Activated naive CD4-positive, alpha-beta T cell treated with anti-CD3 and anti-CD28 coated beads, Interleukin-2, amount 50 U/mL, for 24 hours (primary cell): ENCODE data around the gene POLR2I.
"Not testable (repeated sequence)": the region's sequence is repeated elsewhere in the genome, so short reads cannot be mapped to it uniquely, and the experiment has no call there.

Source experiments
- H3K27ac Mint-ChIP-seq: one replicate; pipeline ENCODE4 v1.8.0; 2021; ENCODE audit warnings: mild to moderate bottlenecking, mixed read lengths
- H3K27me3 Mint-ChIP-seq: one replicate; pipeline ENCODE4 v1.8.0; 2021; ENCODE audit warnings: mixed read lengths
- H3K36me3 Mint-ChIP-seq: one replicate; pipeline ENCODE4 v1.8.0; 2021; ENCODE audit warnings: mixed read lengths
- H3K4me1 Mint-ChIP-seq: one replicate; pipeline ENCODE4 v1.8.0; 2021; ENCODE audit warnings: mixed read lengths
- H3K4me3 Mint-ChIP-seq: one replicate; pipeline ENCODE4 v1.8.0; 2021; ENCODE audit warnings: mild to moderate bottlenecking, mixed read lengths
- H3K9me3 Mint-ChIP-seq: one replicate; pipeline ENCODE4 v1.8.0; 2021; ENCODE audit warnings: mixed read lengths

The POLR2I gene

DNA sequence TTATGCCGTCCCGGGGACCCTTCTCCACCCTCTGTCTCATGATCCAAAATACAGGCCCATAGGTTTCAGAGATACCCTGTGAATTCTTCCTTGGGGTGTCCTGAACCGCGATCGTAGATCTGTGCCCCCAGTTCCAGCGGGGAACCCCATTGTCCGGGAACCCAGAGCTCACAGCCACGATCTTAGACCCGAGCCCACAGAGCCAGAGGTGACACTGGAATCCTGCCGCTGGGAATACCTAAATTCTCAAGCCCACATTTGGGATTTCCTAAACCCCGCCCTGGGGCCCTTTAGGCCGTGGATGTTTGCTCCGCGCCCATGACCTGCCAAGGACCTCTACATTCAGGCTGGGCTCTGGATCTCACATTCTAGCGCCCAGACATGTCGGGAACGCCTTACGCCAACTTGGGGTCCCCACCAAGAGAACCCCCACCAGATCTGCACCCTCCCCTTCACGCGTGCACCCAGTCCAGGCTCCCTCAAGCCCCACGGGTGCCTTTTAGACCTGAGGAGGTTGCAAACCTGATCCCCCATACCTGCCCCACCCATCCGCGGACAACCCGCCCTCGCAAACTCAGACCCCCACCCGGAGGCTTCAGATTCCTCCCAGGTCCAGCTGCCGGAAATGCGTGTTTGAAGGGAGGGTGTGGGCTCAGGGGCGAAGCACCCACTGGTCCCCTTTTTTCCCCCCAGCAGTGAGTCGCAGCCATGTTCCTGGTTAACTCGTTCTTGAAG, 25.8 kb upstream of the POLR2I start:
- peak overlapping the region; percentile 87 for H3K4me3 Mint-ChIP-seq
- H3K4me1 Mint-ChIP-seq = peaks cover 17% of the 10 kb centered on the region
- H3K27me3 Mint-ChIP-seq = no peaks in the 10 kb centered on the region
- peaks cover 8% of the 10 kb centered on the region for H3K36me3 Mint-ChIP-seq
- H3K27ac Mint-ChIP-seq = peak overlapping the region; percentile 95
- H3K9me3 Mint-ChIP-seq = no peaks in the 10 kb centered on the region

DNA sequence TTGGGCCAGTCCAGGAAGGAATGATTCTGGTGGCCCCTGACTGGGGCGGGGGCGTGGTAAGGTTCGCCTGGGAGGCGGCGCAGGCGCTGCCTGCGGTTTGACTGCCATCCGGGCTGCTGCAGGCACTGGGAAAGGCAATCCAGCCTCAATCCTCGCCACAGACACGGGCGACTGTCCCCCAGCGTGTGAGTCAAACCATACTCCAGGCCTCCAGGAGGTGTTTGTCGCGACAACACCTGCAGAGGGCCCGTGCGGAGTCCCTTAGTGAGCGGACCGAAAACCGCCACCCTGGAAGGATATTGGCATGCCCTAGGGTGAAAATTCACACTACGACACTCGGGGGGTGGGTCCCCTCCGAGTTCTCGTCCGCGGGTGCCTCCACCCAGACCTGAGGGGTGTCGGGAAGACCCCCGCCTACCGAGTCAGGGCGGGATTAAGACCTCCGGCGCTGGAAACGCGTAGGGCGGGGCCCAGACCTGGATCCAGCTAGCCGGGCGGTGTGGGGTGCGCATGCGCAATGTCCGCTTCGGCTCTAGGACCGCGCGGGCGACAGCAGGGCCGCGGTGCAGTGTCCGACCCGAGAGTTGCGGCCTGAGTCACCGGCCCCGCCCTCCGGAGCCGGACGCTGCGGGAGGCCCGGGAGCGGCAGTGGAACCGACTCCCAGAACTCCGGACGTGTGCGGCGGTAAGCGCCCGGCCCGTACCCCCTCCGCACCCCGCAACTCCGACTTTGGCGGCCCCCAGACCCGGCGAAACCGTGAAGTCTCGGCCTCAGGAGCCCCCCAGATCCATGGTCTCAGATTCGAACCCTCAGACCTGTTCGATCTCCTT, 25.0 kb upstream of the POLR2I start, which contains the start of gene CAPNS1:
Gene CAPNS1 (plus strand): TSS at position 594 of the 831 bp plus-strand sequence. CDS start 946 bp downstream, outside the sequence.
- no peaks in the 10 kb centered on the region for H3K27me3 Mint-ChIP-seq
- peaks cover 17% of the 10 kb centered on the region for H3K4me1 Mint-ChIP-seq
- H3K27ac Mint-ChIP-seq = peak within 1 kb of the TSS; percentile 95
- peaks cover 8% of the 10 kb centered on the region for H3K36me3 Mint-ChIP-seq
- H3K9me3 Mint-ChIP-seq = no peaks in the 10 kb centered on the region
- peak within 1 kb of the TSS; percentile 87 for H3K4me3 Mint-ChIP-seq

DNA sequence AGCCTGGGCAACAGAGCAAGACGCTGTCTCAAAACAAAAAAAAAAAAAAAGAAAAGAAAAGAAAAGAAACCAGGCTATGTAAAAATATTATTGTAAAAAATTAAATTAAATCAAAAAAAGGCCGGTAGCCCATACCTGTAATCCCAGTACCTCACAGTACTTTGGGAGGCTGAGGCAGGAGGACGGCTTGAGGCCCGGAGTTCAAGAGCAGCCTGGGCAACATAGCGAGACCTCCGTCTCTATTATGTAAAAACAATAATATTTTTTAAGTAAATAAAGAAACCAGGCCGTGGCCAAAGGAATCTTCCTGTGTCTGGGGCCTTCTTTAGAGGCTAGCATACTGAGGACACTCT, 24.4 kb upstream of the POLR2I start:
- H3K27ac Mint-ChIP-seq = no peak overlapping the region
- no peaks in the 10 kb centered on the region for H3K9me3 Mint-ChIP-seq
- H3K27me3 Mint-ChIP-seq = no peaks in the 10 kb centered on the region

DNA sequence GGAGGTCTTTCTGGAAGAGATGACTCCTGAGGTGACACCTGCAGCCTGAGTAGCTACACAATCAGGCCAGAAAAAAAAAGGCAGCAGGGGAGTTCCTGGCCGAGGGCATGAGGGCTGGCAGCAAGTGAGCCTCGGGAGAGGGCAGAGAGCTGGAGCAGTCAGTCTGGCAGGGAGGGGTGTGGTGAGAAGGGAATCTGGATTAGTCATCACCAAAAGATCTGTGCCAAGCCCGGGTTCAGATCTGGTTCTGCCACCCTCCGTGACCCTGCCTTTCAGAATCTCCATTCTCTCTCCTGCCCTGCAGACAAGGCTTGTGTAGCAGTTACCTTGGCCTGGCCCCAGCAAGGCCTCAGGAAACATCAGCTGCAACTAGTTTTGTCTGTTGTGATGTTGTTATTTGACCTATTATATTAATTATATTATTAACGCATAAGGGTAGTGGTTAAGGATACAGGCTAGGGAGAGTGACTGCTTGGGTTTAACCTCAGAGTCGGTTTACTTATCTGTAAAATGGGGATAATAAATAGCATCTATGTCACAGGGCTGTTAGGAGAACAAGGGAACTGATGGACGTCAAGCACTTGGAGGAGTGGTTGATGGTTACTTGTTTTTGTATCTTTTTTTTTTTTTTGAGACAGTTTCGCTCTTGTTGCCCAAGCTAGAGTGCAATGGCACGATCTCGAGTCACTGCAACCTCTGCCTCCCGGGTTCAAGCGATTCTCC, 22.4 kb upstream of the POLR2I start:
- Mint-ChIP-seq H3K4me3 (no peak overlapping the region), H3K9me3 (no peaks in the 10 kb centered on the region), H3K27ac (peak overlapping the region; percentile 84), H3K36me3 (peaks cover 4% of the 10 kb centered on the region), H3K27me3 (no peaks in the 10 kb centered on the region), H3K4me1 (peaks cover 21% of the 10 kb centered on the region)

More for the DNA sequence above, 24.4 kb upstream of the POLR2I start:
- Mint-ChIP-seq H3K4me1 (peaks cover 17% of the 10 kb centered on the region), H3K36me3 (peaks cover 8% of the 10 kb centered on the region), H3K4me3 (peak overlapping the region; percentile 87)

DNA sequence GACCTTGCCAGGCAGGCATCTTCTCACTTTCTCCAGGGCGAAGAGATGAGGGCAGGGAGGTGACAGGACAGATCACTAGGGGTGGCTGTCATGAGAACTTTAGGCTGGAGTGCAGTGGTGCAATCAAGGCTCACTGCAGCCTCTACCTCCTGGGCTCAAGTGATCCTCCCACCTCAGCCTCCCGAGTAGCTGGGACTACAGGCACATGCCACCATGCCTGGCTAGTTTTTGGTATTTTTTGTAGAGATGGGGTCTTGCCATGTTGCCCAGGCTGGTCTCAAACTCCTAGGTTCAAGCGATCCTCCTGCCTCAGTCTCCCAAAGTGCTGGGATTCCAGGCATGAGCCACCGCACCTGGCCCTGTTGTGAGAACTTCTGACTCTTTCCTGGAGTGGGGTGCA, 20.2 kb upstream of the POLR2I start:
- H3K36me3 Mint-ChIP-seq, H3K9me3 Mint-ChIP-seq, H3K27me3 Mint-ChIP-seq, H3K4me3 Mint-ChIP-seq, H3K27ac Mint-ChIP-seq: not testable (repeated sequence)
- peaks cover 16% of the 10 kb centered on the region for H3K4me1 Mint-ChIP-seq

DNA sequence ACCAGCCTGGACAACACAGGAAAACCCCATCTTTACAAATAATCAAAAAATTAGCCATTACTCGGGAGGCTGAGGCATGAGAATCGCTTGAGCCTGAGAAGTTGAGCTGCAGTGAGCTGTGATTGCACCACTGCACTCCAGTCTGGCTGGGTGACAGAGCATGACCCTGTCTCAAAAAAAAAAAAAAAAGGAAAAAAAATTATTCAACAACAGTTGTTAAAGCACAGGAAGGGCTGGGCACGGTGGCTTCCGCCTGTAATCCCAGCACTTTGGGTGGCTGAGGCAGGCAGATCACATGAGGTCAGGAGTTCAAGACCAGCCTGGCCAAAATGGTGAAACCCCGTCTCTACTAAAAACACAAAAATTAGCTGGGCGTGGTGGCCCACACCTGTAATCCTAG, 16.5 kb upstream of the POLR2I start:
- not testable (repeated sequence) for H3K9me3 Mint-ChIP-seq, H3K4me3 Mint-ChIP-seq, H3K27me3 Mint-ChIP-seq, H3K27ac Mint-ChIP-seq, H3K36me3 Mint-ChIP-seq
- peaks cover 26% of the 10 kb centered on the region for H3K4me1 Mint-ChIP-seq

DNA sequence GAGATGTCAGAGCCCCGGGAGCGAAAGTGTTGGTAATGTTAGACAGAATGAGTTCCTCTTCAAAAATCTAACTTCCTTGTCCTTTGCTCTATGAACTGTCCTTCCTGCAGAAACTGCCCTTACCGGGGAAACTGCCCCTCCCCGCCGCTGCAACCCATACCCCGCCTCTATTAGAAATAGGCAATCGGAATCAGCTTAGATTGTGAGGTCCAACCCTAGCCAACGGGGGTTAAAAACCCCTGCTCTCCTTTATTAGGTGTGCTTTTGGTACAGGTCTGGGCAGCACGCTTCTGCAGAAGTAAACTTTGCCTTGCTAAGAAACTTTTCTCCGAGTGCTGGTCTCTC, 13.7 kb upstream of the POLR2I start:
- Mint-ChIP-seq H3K4me3 (peak overlapping the region; percentile 91), H3K4me1 (peaks cover 29% of the 10 kb centered on the region), H3K9me3 (no peaks in the 10 kb centered on the region), H3K27ac (peak overlapping the region; percentile 99), H3K36me3 (peaks cover 4% of the 10 kb centered on the region), H3K27me3 (no peaks in the 10 kb centered on the region)

DNA sequence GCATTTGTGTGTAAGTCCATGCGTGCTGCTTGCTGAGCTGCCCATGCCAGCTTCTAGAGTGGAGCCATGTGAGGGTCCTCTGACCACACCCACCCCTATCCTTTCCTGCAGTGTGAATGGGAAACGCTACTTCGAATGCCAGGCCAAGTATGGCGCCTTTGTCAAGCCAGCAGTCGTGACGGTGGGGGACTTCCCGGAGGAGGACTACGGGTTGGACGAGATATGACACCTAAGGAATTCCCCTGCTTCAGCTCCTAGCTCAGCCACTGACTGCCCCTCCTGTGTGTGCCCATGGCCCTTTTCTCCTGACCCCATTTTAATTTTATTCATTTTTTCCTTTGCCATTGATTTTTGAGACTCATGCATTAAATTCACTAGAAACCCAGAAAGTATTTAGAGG, 10.9 kb upstream of the POLR2I start:
- peak overlapping the region; percentile 51 for H3K27ac Mint-ChIP-seq
- no peaks in the 10 kb centered on the region for H3K9me3 Mint-ChIP-seq
- H3K4me3 Mint-ChIP-seq = no peak overlapping the region
- H3K4me1 Mint-ChIP-seq = peaks cover 15% of the 10 kb centered on the region
- no peaks in the 10 kb centered on the region for H3K27me3 Mint-ChIP-seq
- peaks cover 7% of the 10 kb centered on the region for H3K36me3 Mint-ChIP-seq

DNA sequence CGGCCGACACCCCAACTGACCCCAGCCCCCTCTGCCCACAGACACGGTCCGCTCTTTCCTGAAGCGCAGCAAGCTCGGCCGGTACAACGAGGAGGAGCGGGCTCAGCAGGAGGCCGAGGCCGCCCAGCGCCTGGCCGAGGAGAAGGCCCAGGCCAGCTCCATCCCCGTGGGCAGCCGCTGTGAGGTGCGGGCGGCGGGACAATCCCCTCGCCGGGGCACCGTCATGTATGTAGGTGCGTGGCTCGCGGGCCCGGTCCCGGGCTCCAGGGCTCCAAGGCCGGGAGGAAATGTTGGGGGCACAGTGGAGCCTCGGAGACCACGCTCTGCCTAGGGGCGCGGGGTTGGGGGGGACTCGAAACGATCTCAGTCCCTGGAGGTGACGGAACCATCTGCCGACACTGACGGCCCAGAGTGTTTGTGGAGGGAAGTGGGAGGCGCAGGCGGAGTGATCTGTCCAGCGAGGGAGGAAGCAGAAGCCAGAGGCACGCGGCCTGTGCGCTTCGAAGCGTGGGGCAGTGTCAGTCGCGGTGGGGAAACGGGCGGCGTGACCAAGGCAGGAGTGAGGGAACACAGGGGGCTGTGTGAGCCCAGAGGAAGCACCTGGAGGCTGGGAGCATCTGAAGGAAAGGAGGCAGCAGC, 6.9 kb upstream of the POLR2I start:
- Mint-ChIP-seq H3K4me1 (peaks cover 24% of the 10 kb centered on the region), H3K9me3 (no peaks in the 10 kb centered on the region), H3K36me3 (peaks cover 13% of the 10 kb centered on the region), H3K4me3 (no peak overlapping the region), H3K27ac (peak overlapping the region; percentile 55), H3K27me3 (no peaks in the 10 kb centered on the region)

DNA sequence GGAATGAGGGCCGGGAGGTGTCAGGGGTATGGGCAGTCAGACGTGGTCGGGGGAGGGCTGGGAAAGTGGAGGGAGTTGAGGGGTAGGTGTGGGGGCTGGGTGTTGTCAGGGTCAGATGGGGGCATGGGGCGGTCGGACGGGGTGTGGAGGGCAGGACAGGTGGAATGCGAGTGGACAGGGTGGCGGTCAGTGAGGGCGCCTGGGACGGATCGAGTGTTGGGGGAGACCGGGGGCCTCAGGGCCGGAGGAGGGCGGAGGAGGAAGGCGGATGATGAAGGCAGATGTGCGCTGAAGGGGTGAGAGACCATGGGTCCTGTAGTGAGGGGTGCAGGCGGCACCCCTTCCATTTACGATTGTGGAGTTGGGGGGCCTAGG, 6.3 kb upstream of the POLR2I start:
- no peaks in the 10 kb centered on the region for H3K27me3 Mint-ChIP-seq
- H3K4me3 Mint-ChIP-seq = no peak overlapping the region
- H3K27ac Mint-ChIP-seq = no peak overlapping the region
- H3K36me3 Mint-ChIP-seq = peaks cover 13% of the 10 kb centered on the region
- H3K4me1 Mint-ChIP-seq = peaks cover 30% of the 10 kb centered on the region
- no peaks in the 10 kb centered on the region for H3K9me3 Mint-ChIP-seq

DNA sequence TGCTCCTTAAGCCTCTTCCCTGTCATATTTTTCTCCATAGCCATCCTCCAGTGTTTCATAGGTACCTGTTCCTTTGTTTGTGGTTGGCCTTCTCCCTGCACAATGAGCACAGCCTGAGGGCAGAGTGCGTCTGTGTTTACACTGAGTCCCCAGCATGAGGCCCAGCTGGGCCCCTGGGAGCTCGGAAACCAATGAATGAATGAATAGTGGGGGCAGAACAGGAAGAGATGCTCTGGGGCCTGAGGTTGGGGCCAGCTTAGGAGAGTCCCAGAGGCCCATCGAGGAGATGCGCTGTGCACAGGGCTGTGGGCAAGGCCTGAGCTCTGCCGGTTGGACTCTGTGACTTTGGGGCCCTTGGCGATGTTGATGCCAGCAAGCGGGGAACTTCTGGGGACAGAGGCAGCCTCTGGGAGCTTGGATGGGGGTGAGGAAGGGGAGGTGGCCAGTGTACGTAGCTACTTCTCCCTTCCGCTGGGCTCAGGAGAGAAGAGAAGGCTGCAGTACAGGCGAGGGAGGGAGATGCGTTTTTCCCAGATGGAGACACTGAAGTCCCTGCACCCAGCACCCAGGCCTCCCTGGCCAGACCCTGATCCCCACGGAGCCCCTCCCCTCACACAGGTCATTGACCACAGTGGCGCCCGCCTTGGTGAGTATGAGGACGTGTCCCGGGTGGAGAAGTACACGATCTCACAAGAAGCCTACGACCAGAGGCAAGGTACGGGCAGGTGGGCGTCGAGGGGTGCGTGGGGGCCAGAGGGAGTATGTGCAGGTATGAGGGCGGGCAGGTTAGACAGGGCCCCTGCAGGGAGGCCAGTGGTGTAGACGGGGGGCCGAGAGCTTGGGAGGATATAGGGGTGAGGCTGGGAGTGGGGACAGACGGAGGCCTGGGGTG, 5.7 kb upstream of the POLR2I start:
- Mint-ChIP-seq H3K4me1 (peaks cover 25% of the 10 kb centered on the region), H3K4me3 (no peak overlapping the region), H3K27me3 (no peaks in the 10 kb centered on the region), H3K36me3 (peaks cover 8% of the 10 kb centered on the region), H3K9me3 (no peaks in the 10 kb centered on the region), H3K27ac (no peak overlapping the region)

DNA sequence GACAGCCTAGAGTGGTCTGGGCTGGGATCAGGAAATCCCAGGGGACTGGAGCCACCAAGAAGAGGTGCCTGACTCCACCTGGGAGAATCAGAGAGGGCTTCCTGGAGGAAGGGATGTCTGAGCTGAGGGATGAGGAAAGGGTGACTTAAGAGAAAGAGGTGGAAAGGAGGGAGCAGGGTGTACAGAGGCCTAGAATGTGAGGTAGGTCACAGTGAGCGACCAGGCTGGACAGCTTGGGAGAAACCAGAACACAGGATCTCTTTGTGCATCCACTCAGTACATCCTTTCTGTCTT, 1.6 kb upstream of the POLR2I start:
- Mint-ChIP-seq H3K9me3 (no peaks in the 10 kb centered on the region), H3K27me3 (no peaks in the 10 kb centered on the region), H3K4me1 (peaks cover 42% of the 10 kb centered on the region), H3K27ac (no peak overlapping the region), H3K36me3 (peaks cover 10% of the 10 kb centered on the region), H3K4me3 (peak overlapping the region; percentile 89)

DNA sequence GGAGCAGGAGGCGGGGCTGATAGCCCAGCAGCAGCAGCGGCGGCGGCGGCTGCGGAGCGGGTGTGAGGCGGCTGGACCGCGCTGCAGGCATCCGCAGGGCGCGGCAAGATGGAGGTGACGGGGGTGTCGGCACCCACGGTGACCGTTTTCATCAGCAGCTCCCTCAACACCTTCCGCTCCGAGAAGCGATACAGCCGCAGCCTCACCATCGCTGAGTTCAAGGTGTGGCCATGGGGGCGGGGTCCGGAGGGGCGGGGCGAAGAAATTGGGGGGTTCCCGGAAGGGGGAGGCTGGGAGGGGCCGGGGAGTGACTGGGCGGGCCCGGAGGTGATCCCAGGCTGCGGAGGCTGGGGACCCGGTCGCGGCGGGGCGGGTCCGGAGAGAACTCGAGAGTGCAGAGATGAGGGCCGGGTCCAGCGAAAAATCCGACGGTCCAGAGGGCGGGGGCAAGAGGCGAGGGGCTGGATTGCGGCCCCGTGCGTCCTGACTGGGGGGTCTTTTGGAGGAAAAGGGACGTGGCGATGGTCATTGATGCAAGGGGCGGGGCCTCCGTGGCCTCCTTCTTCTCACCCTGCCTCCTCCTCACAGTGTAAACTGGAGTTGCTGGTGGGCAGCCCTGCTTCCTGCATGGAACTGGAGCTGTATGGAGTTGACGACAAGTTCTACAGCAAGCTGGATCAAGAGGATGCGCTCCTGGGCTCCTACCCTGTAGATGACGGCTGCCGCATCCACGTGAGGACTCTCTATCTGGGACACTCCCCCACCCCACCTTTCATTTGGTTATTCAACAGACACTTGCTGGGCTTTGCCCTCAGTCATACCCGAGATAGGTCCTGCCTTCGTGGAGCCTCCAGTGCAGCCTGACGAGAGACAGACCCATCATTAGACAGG, 1.0 kb upstream of the POLR2I start, which contains the start of gene TBCB:
Gene TBCB (plus strand): TSS at position 16 of the 891 bp plus-strand sequence. CDS start 93 bp downstream, at position 109.
- Mint-ChIP-seq H3K36me3 (peaks cover 10% of the 10 kb centered on the region), H3K9me3 (no peaks in the 10 kb centered on the region), H3K4me1 (peaks cover 42% of the 10 kb centered on the region), H3K27ac (peak within 1 kb of the TSS; percentile 99), H3K4me3 (peak within 1 kb of the TSS; percentile 89), H3K27me3 (no peaks in the 10 kb centered on the region)
